GM20000 (cell line): ENCODE measurements around the gene GCSAM.

Source experiments
- DNase-seq: peaks from one replicate; pipeline ENCODE4 v3.0.0; 2012; ENCODE audit warnings: low spot score
- CTCF ChIP-seq: IDR thresholded peaks from 2 replicates; pipeline ENCODE4 v1.5.1; 2012; ENCODE audit warnings: mild to moderate bottlenecking, control low read depth; ENCODE audit errors: extremely low read depth, missing control alignments

The GCSAM gene

GRCh38 chr3:112088944-112089343, 44.1 kb downstream of the GCSAM start:
- TF ChIP-seq CTCF, result no peak
- no peak for DNase-seq

- DNase-seq, result no peak
- TF ChIP-seq CTCF, result no peak
Measured at GRCh38 chr3:112087746-112088145, 45.3 kb downstream of the GCSAM start.

GRCh38 chr3:112086875-112087524, 46.0 kb downstream of the GCSAM start:
- no peak for TF ChIP-seq CTCF
- no peak for DNase-seq

GRCh38 chr3:112086076-112086854, 46.8 kb downstream of the GCSAM start, which contains the start of gene C3orf52:
C3orf52 (plus strand) TSS chr3:112086389; CDS start chr3:112086408, 19 bp downstream.
- TF ChIP-seq CTCF, result no peak
- DNase-seq, result peak; percentile 86

GRCh38 chr3:112085735-112086075, 47.3 kb downstream of the GCSAM start:
- TF ChIP-seq CTCF, result no peak
- no peak for DNase-seq

- no peak for TF ChIP-seq CTCF
- DNase-seq, result no peak
Measured at GRCh38 chr3:112084980-112085705, 47.9 kb downstream of the GCSAM start.

- no peak for TF ChIP-seq CTCF
- DNase-seq, result no peak
Measured at GRCh38 chr3:112083239-112083638, 49.8 kb downstream of the GCSAM start.
